GM18951 (cell line): ENCODE measurements around the gene ZNF598.
"Not testable (repeated sequence)": the region's sequence is repeated elsewhere in the genome, so short reads cannot be mapped to it uniquely, and the experiment has no call there.

ENCODE experiments used
- POLR2A ChIP-seq: IDR thresholded peaks from 4 replicates; pipeline ENCODE4 v1.6.1; 2011; ENCODE audit warnings: mild to moderate bottlenecking; ENCODE audit not compliant: insufficient read length, insufficient read depth; ENCODE audit errors: extremely low read depth
- in situ Hi-C: fragments of 300-500 bp; cut with MboI; formaldehyde crosslinking; loops from one replicate; pipeline ENCODE4 v1.12.0; 2022; ENCODE audit warnings: low sequenced_read_pairs, mixed read lengths, inconsistent platforms; ENCODE audit not compliant: unreplicated experiment

ZNF598 gene

GRCh38 chr16:1958715-1959268 lies 50.8 kb downstream of the ZNF598 start:
- no peak for TF ChIP-seq POLR2A
- in situ Hi-C loops = no loop called here

GRCh38 chr16:1958143-1958491 lies 51.5 kb downstream of the ZNF598 start:
- in situ Hi-C loops = not testable (repeated sequence)

DNA sequence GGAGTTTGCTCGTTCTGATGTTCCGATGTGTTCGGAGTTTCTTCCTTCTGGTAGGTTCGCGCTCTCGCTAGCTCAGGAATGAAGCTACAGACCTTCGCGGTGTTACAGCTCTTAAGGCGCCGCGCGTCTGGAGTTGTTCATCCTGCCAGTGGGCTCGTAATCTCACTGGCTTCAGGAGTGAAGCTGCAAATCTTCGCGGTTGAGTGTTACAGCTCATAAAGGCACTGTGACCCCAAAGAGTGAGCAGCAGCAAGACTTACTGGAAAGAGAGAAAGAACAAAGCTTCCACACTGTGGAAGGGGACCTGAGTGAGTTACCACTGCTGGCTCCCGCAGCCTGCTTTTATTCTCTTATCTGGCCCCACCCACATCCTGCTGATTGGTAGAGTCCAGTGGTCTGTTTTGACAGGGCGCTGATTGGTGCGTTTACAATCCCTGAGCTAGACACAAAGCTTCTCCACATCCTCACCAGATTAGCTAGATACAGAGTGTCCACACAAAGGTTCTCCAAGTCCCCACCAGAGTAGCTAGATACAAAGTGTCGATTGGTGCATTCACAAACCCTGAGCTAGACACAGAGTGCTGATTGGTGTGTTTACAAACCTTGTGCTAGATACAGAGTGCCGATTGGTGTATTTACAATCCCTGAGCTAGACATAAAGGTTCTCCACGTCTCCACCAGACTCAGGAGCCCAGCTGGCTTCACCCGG lies 52.0 kb downstream of the ZNF598 start:
- in situ Hi-C loops = not testable (repeated sequence)

DNA sequence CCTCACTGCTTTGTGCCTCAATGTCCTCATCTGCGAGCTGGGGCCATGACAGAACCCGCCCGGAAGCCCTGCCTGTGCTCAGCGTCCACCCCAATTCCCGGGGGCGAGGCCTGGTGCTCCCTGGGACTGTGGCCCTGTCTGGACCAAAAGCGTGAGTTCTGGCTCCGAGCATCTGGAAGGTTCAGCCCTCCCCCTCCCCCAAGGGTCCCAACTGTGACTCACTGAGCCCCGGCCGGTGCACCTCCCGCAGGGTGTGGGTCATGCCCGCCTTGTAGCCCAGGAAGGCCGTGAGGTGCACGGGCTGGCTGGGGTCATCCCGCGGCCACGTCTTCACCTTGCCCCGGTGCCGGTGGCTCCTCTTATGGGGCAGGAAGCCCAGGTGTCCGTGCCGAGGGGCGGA lies 55.9 kb downstream of the ZNF598 start:
- no peak for TF ChIP-seq POLR2A
- in situ Hi-C loops = no loop called here

DNA sequence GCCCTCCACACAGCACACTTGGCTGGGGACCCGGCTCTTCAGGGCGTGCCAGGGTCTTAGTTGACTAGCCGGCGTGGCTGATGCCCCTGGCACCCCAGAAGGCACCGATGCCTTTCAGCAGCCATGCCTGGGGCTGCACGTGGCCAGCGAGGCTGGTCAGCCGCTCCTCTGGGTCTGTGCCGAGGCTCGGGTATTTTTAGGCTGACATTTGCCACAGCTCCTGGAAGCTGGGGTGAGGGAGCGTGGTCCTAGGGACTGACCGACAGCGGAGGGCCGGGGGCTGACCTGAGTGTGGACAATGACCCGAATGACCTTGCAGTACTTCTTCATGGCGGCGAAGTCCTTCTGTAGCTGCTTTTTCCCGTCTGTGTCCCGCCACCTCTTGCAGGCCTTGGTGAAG lies 59.1 kb downstream of the ZNF598 start:
- no peak for TF ChIP-seq POLR2A
- in situ Hi-C loops = no loop called here

DNA sequence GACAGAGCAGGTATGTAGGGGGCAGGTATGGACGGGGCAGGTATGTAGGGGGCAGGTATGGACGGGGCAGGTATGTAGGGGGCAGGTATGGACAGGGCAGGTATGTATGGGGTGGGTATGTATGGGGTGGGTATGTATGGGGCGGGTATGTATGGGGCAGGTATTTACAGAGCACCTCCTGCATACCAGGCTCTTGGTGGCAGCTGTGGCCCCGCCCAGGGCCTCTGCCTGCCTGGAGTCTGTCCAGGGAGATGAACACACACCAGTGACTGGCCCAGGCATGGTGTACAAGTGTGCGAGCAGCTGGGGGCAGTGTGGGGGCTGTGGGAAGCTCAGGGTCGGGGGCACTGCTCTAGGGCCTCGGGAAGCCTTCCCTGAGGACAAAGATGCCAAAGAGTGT lies 59.6 kb downstream of the ZNF598 start:
- in situ Hi-C loops = no loop called here
- no peak for TF ChIP-seq POLR2A

- in situ Hi-C loops = no loop called here
- no peak for TF ChIP-seq POLR2A
These were observed 60.1 kb downstream of the ZNF598 start for GRCh38 chr16:1949507-1949906.
